CD4-positive, alpha-beta T cell (primary cell): Measurements from ENCODE around the gene PIN1. TPM values are rescaled to one million over a fixed set of nuclear protein-coding genes. Genes with fewer than 3 reads are reported as not detected.
"Not testable (repeated sequence)": the region's sequence is repeated elsewhere in the genome, so short reads cannot be mapped to it uniquely, and the experiment has no call there.

Experiments
- ATAC-seq: fragments of 200-7000 bp; cut with Tn5 transposase; one replicate; pipeline ENCODE4 v1.10.0; 2022; ENCODE audit warnings: mild to moderate bottlenecking; ENCODE audit not compliant: poor library complexity
- CTCF ChIA-PET: fragments of 350-600 bp; sonication (Branson Sonifier 250); formaldehyde crosslinking; loops from one replicate; lab custom pipeline; 2021; ENCODE audit warnings: antibody characterized with exemption, inconsistent platforms; lab: Charles Lee
- POLR2A ChIA-PET: fragments of 350-600 bp; sonication (Branson Sonifier 250); formaldehyde crosslinking; loops from one replicate; lab custom pipeline; 2021; ENCODE audit warnings: antibody characterized with exemption, inconsistent platforms; lab: Charles Lee
- DNase-seq, 14 experiments: peaks; one replicate each; pipeline ENCODE4 v3.0.0-alpha.2; 2013 to 2020; ENCODE audit warnings: mixed read lengths in 2 of 14
- H3K27ac ChIP-seq, 2 donors: one replicate each; pipeline versions ENCODE4 v1.5.1 to v1.7.0; 2013; ENCODE audit warnings: low read length in 2 of 2, low read depth in 1 of 2, mild to moderate bottlenecking in 1 of 2
- H3K27me3 ChIP-seq, 2 experiments: 1 replicate in 1 of 2; 2 replicates in 1 of 2; pipeline versions ENCODE4 v1.6.1 to v1.7.0; 2013; ENCODE audit warnings: low read length in 2 of 2, control low read depth in 1 of 2, mild to moderate bottlenecking in 1 of 2, moderate library complexity in 1 of 2; ENCODE audit not compliant: insufficient read depth in 2 of 2, control insufficient read depth in 1 of 2
- H3K36me3 ChIP-seq: one replicate; pipeline ENCODE4 v1.6.1; 2013; ENCODE audit warnings: low read length, control low read depth; ENCODE audit not compliant: insufficient read depth
- H3K4me1 ChIP-seq: one replicate; pipeline ENCODE4 v1.6.1; 2013; ENCODE audit warnings: low read length, control low read depth; ENCODE audit not compliant: insufficient read depth
- H3K4me3 ChIP-seq: one replicate; pipeline ENCODE4 v1.5.1; 2013; ENCODE audit warnings: mild to moderate bottlenecking, low read length, moderate library complexity
- H3K9me3 ChIP-seq, 2 experiments: 1 replicate in 1 of 2; 2 replicates in 1 of 2; pipeline versions ENCODE4 v1.6.1 to v1.7.0; 2013; ENCODE audit warnings: low read length in 2 of 2, mild to moderate bottlenecking in 2 of 2, control low read depth in 1 of 2, moderate library complexity in 1 of 2; ENCODE audit not compliant: control insufficient read depth in 1 of 2, insufficient read depth in 1 of 2
- H3K27ac Mint-ChIP-seq: one replicate; pipeline ENCODE4 v1.8.0; 2020; ENCODE audit warnings: mixed read lengths
- H3K27me3 Mint-ChIP-seq: one replicate; pipeline ENCODE4 v1.8.0; 2021; ENCODE audit warnings: mixed read lengths
- H3K36me3 Mint-ChIP-seq: one replicate; pipeline ENCODE4 v1.8.0; 2021; ENCODE audit warnings: low read depth, mixed read lengths
- H3K4me1 Mint-ChIP-seq: one replicate; pipeline ENCODE4 v1.8.0; 2021; ENCODE audit warnings: low read depth, mixed read lengths
- H3K4me3 Mint-ChIP-seq: one replicate; pipeline ENCODE4 v1.8.0; 2020; ENCODE audit warnings: mild to moderate bottlenecking, mixed read lengths
- H3K9me3 Mint-ChIP-seq: one replicate; pipeline ENCODE4 v1.8.0; 2020; ENCODE audit warnings: mixed read lengths
- intact Hi-C, 2 experiments: fragments of 100-400 bp; cut with DNase I in 1 of 2; cut with micrococcal nuclease in 1 of 2; formaldehyde crosslinking; loops; one replicate each; pipeline versions ENCODE4 v1.15.1 to v1.9.0; 2023 to 2025; cut with DNase I, micrococcal nuclease
- total RNA-seq, 174 experiments: library from RNA in 2 of 174; stranded (reverse) in 2 of 174; gene quantifications; one replicate each; pipeline ENCODE4 v1.2.3 and lab custom pipeline; 2021 to 2026
- TF ChIP-seq, protein P1 (sequence below): fragments of 200-600 bp; IDR thresholded peaks from one replicate; pipeline ENCODE4 v1.8.0; 2022; ENCODE audit warnings: antibody characterized with exemption, mild to moderate bottlenecking

Gene PIN1
- total RNA-seq, 2 experiments from 2014 or later: 33.2 to 35.3 TPM

DNA sequence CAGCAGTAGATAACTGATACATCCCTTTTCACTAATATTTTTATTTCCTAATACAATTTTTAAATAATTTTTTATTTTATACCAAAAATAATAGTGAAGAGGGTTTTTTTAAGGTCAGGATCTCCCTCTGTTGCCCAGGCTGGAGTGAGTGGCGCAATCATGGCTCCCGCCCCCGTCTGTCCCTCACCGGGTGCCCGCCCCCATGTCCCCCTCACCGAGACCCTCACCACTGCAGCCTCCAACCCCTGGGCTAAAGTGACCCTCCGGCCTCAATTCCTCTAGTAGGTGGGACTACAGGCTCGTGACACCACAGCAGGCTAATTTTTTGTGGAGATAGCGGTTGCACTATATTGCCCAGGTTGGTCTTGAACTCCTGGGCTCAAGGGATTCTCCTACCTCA is 48.8 kb upstream of the PIN1 start:
- intact Hi-C loops: no loop called here

DNA sequence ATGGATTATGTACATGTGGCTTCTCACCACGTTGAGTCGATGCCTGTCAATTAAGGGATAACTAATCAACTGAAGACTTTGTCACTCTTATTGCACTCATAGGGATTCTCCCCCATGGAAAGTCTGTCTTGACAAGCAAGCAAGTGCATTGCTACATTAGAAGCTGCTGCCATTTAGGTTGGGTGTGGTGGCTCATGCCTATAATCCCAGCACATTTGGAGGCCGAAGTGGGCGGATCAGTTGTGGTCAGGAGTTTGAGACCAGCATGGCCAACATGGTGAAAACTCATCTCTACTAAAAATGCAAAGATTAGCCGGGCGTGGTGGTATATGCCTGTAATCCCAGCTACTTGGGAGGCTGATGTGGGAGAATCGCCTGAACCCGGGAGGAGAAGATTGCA is 48.3 kb upstream of the PIN1 start:
- ATAC-seq (no peak), DNase-seq (no peak)
- H3K27ac ChIP-seq: no peak overlapping the region
- intact Hi-C loops: no loop called here
- peaks cover 26% of the 10 kb centered on the region for H3K4me1 ChIP-seq
- H3K27me3 ChIP-seq: no peaks in the 10 kb centered on the region
- H3K4me3 ChIP-seq: no peak overlapping the region
- H3K4me3 Mint-ChIP-seq: peak overlapping the region; percentile 86
- TF ChIP-seq, protein P1, sequence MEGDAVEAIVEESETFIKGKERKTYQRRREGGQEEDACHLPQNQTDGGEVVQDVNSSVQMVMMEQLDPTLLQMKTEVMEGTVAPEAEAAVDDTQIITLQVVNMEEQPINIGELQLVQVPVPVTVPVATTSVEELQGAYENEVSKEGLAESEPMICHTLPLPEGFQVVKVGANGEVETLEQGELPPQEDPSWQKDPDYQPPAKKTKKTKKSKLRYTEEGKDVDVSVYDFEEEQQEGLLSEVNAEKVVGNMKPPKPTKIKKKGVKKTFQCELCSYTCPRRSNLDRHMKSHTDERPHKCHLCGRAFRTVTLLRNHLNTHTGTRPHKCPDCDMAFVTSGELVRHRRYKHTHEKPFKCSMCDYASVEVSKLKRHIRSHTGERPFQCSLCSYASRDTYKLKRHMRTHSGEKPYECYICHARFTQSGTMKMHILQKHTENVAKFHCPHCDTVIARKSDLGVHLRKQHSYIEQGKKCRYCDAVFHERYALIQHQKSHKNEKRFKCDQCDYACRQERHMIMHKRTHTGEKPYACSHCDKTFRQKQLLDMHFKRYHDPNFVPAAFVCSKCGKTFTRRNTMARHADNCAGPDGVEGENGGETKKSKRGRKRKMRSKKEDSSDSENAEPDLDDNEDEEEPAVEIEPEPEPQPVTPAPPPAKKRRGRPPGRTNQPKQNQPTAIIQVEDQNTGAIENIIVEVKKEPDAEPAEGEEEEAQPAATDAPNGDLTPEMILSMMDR: no peak
- ChIA-PET CTCF (no interaction called here), POLR2A (no interaction called here)
- H3K9me3 ChIP-seq: no peaks in the 10 kb centered on the region
- H3K36me3 ChIP-seq: no peaks in the 10 kb centered on the region
- peak overlapping the region; percentile 91 for H3K27ac Mint-ChIP-seq
- H3K36me3 Mint-ChIP-seq: peaks cover 6% of the 10 kb centered on the region
- no peaks in the 10 kb centered on the region for H3K27me3 Mint-ChIP-seq
- no peaks in the 10 kb centered on the region for H3K9me3 Mint-ChIP-seq
- peaks cover 39% of the 10 kb centered on the region for H3K4me1 Mint-ChIP-seq

More for the DNA sequence above, 48.8 kb upstream of the PIN1 start:
- Histone ChIP-seq H3K4me1 (peaks cover 25% of the 10 kb centered on the region), H3K4me3 (peak overlapping the region; percentile 69), H3K36me3 (no peaks in the 10 kb centered on the region), H3K27me3 (no peaks in the 10 kb centered on the region), H3K9me3 (no peaks in the 10 kb centered on the region), H3K27ac (peak overlapping the region; percentile 87 to 92)
- TF ChIP-seq, protein P1: no peak
- no peak for DNase-seq
- Mint-ChIP-seq H3K27me3 (no peaks in the 10 kb centered on the region), H3K36me3 (peaks cover 6% of the 10 kb centered on the region), H3K9me3 (no peaks in the 10 kb centered on the region), H3K4me3 (peak overlapping the region; percentile 94), H3K27ac (peak overlapping the region; percentile 91), H3K4me1 (peaks cover 35% of the 10 kb centered on the region)
- POLR2A ChIA-PET: no interaction called here
- CTCF ChIA-PET: no interaction called here
- ATAC-seq: no peak

DNA sequence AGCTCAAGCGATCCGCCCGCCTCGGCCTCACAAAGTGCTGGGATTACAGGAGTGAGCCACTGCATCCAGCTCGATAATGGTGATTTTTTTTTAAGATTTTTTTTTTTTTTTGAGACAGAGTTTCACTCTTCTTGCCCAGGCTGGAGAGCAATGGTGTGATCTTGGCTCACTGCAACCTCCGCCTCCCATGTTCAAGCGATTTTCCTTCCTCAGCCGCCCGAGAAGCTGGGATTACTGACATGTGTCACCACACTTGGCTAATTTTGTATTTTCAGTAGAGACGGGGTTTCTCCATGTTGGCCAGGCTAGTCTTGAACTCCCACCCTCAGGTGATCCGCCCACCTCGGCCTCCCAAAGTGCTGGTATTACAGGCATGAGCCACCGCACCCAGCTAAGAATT is 46.5 kb upstream of the PIN1 start:
- H3K4me3 ChIP-seq, ATAC-seq, H3K9me3 Mint-ChIP-seq, H3K4me3 Mint-ChIP-seq, H3K27me3 Mint-ChIP-seq, intact Hi-C loops, H3K27ac ChIP-seq, H3K36me3 Mint-ChIP-seq, DNase-seq, H3K36me3 ChIP-seq, H3K27ac Mint-ChIP-seq, H3K27me3 ChIP-seq, H3K9me3 ChIP-seq: not testable (repeated sequence)
- CTCF ChIA-PET: interaction anchor here (0.6 to 0.9 kb wide), 2 partner anchors 8 to 186 kb away, joined by 3 read pairs; no protein-coding TSS in a partner anchor
- POLR2A ChIA-PET: interaction anchor here (0.6 kb wide), 1 partner anchor 204 kb away, joined by 3 read pairs; no protein-coding TSS in a partner anchor
- peaks cover 35% of the 10 kb centered on the region for H3K4me1 ChIP-seq
- H3K4me1 Mint-ChIP-seq: peaks cover 39% of the 10 kb centered on the region

DNA sequence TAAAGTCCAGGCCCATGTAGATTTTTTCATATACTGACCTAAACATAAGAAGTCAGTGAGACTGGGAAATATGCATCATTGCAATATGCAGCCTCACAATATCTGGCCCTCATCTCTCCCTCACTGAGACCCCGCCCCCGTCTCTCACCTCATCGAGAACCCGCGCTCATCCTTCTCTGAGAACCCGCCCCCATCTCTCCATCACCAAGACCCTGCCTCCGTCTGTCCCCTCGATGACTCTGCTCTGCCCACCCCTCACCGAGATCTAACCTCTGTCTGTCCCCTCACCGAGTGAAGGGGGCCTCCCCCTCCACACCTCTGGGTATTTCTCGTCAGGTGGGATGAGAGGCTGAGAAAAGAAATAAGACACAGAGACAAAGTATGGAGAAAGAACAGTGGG is 46.1 kb upstream of the PIN1 start:
- peaks cover 36% of the 10 kb centered on the region for H3K4me1 Mint-ChIP-seq
- no peak overlapping the region for H3K27ac Mint-ChIP-seq
- peak overlapping the region; percentile 23 for H3K4me3 Mint-ChIP-seq
- H3K27me3 ChIP-seq: no peaks in the 10 kb centered on the region
- intact Hi-C loops: no loop called here
- no peaks in the 10 kb centered on the region for H3K9me3 Mint-ChIP-seq
- CTCF ChIA-PET: interaction anchor here (0.6 to 0.9 kb wide), 2 partner anchors 9 to 187 kb away, joined by 3 read pairs; no protein-coding TSS in a partner anchor
- POLR2A ChIA-PET: no interaction called here
- peaks cover 0 to 13% of the 10 kb centered on the region in 2 experiments for H3K9me3 ChIP-seq
- peaks cover 35% of the 10 kb centered on the region for H3K4me1 ChIP-seq
- no peaks in the 10 kb centered on the region for H3K27me3 Mint-ChIP-seq
- no peak overlapping the region for H3K4me3 ChIP-seq
- TF ChIP-seq, protein P1: no peak
- H3K36me3 Mint-ChIP-seq: peaks cover 6% of the 10 kb centered on the region
- no peaks in the 10 kb centered on the region for H3K36me3 ChIP-seq
- no peak overlapping the region for H3K27ac ChIP-seq
- no peak for ATAC-seq
- DNase-seq: no peak

DNA sequence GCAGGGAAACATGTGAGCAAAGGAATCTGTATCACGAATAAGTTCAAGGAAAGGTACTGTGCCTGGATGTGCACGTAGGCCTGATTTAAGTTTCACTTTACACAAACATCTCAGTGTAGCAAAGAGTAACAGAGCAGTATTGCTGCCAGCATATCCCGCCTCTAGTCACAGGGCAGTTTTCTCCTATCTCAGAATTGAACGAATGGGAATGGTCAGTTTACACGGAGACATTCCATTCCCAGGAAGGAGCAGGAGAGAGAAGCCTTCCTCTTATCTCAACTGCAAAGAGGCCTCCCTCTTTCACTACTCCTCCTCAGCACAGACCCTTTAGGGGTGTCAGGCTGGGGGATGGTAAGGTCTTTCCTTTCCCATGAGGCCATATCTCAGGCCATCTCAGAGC is 45.5 kb upstream of the PIN1 start:
- peak overlapping the region; percentile 20 for H3K4me3 Mint-ChIP-seq
- POLR2A ChIA-PET, CTCF ChIA-PET: not testable (repeated sequence)

More for the DNA sequence above, 45.5 kb upstream of the PIN1 start:
- H3K9me3 Mint-ChIP-seq, H3K36me3 ChIP-seq, intact Hi-C loops, H3K4me3 ChIP-seq, H3K27me3 Mint-ChIP-seq, H3K27me3 ChIP-seq, DNase-seq, ATAC-seq, H3K36me3 Mint-ChIP-seq, H3K27ac ChIP-seq: not testable (repeated sequence)
- Histone ChIP-seq H3K9me3 (peaks cover 0 to 13% of the 10 kb centered on the region in 2 experiments), H3K4me1 (peaks cover 32% of the 10 kb centered on the region)
- peaks cover 31% of the 10 kb centered on the region for H3K4me1 Mint-ChIP-seq
- peak overlapping the region; percentile 89 for H3K27ac Mint-ChIP-seq
